HEK293 (cell line): Measurements from ENCODE around the gene KLHL6.

ENCODE experiments used
- CTCF ChIP-seq: fragments of 450-650 bp; formaldehyde crosslinking; IDR thresholded peaks from 2 replicates; pipeline ENCODE4 v1.5.1; 2016; ENCODE audit warnings: missing biosample characterization, missing genetic modification characterization
- REST ChIP-seq: fragments of 450-650 bp; formaldehyde crosslinking; IDR thresholded peaks from 2 replicates; pipeline ENCODE4 v1.5.1; 2016; ENCODE audit warnings: missing biosample characterization, missing genetic modification characterization
- ZNF112 ChIP-seq: fragments of 450-650 bp; formaldehyde crosslinking; IDR thresholded peaks from 2 replicates; pipeline ENCODE4 v1.5.0; 2017; ENCODE audit warnings: missing biosample characterization, missing genetic modification characterization
- ZNF416 ChIP-seq: fragments of 450-650 bp; formaldehyde crosslinking; IDR thresholded peaks from 2 replicates; pipeline ENCODE4 v1.5.1; 2016; ENCODE audit warnings: missing biosample characterization, missing genetic modification characterization
- ZNF530 ChIP-seq: fragments of 450-650 bp; formaldehyde crosslinking; IDR thresholded peaks from 2 replicates; pipeline ENCODE4 v1.5.1; 2016; ENCODE audit warnings: low read depth, missing biosample characterization, missing genetic modification characterization
- TF ChIP-seq, protein P1 (sequence below): fragments of 450-650 bp; formaldehyde crosslinking; IDR thresholded peaks from 2 replicates; pipeline ENCODE4 v1.5.1; 2016; ENCODE audit warnings: missing biosample characterization, missing genetic modification characterization, borderline replicate concordance
- TF ChIP-seq, protein P2 (sequence below): fragments of 450-650 bp; formaldehyde crosslinking; IDR thresholded peaks from 2 replicates; pipeline ENCODE4 v1.5.1; 2016; ENCODE audit warnings: missing biosample characterization, missing genetic modification characterization

- TF ChIP-seq, protein P1, sequence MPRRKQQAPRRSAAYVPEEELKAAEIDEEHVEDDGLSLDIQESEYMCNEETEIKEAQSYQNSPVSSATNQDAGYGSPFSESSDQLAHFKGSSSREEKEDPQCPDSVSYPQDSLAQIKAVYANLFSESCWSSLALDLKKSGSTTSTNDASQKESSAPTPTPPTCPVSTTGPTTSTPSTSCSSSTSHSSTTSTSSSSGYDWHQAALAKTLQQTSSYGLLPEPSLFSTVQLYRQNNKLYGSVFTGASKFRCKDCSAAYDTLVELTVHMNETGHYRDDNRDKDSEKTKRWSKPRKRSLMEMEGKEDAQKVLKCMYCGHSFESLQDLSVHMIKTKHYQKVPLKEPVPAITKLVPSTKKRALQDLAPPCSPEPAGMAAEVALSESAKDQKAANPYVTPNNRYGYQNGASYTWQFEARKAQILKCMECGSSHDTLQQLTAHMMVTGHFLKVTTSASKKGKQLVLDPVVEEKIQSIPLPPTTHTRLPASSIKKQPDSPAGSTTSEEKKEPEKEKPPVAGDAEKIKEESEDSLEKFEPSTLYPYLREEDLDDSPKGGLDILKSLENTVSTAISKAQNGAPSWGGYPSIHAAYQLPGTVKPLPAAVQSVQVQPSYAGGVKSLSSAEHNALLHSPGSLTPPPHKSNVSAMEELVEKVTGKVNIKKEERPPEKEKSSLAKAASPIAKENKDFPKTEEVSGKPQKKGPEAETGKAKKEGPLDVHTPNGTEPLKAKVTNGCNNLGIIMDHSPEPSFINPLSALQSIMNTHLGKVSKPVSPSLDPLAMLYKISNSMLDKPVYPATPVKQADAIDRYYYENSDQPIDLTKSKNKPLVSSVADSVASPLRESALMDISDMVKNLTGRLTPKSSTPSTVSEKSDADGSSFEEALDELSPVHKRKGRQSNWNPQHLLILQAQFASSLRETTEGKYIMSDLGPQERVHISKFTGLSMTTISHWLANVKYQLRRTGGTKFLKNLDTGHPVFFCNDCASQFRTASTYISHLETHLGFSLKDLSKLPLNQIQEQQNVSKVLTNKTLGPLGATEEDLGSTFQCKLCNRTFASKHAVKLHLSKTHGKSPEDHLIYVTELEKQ (tag by site-specific recombination): no peak
- TF ChIP-seq ZNF416 (tag by site-specific recombination): no peak
- no peak for TF ChIP-seq ZNF112 (tag by site-specific recombination)
- TF ChIP-seq, protein P2, sequence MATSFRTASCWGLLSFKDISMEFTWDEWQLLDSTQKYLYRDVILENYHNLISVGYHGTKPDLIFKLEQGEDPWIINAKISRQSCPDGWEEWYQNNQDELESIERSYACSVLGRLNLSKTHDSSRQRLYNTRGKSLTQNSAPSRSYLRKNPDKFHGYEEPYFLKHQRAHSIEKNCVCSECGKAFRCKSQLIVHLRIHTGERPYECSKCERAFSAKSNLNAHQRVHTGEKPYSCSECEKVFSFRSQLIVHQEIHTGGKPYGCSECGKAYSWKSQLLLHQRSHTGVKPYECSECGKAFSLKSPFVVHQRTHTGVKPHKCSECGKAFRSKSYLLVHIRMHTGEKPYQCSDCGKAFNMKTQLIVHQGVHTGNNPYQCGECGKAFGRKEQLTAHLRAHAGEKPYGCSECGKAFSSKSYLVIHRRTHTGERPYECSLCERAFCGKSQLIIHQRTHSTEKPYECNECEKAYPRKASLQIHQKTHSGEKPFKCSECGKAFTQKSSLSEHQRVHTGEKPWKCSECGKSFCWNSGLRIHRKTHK (tag by site-specific recombination): no peak
- no peak for TF ChIP-seq ZNF530
- no peak for TF ChIP-seq REST (tag by site-specific recombination)
- TF ChIP-seq CTCF (tag by site-specific recombination): no peak
These were observed 81.5 kb downstream of the KLHL6 start for GRCh38 chr3:183473969-183474368.
